ENCODE data around the gene BRD3. TPM values are rescaled to one million over a fixed set of nuclear protein-coding genes. Genes with fewer than 3 reads are reported as not detected.

BRD3 gene
- polyA plus RNA-seq, 1 donor, result 22.7 TPM

- no peak for DNase-seq
- peaks cover 10% of the 10 kb centered on the region for H3K9me3 ChIP-seq (ENCODE audit: control insufficient read depth, low read depth, low read length)
- no peaks in the 10 kb centered on the region for H3K4me1 ChIP-seq (ENCODE audit: control insufficient read depth, insufficient read depth, low read length)
- peaks cover 79% of the 10 kb centered on the region for H3K36me3 ChIP-seq (ENCODE audit: control insufficient read depth, insufficient read depth, low read length)
- no peak overlapping the region for H3K4me3 ChIP-seq (ENCODE audit: low read length)
- H3K27ac ChIP-seq (ENCODE audit: low read length), result no peak overlapping the region
- H3K27me3 ChIP-seq (ENCODE audit: control insufficient read depth, insufficient read depth, low read length), result no peaks in the 10 kb centered on the region
- WGBS (ENCODE audit: insufficient coverage, low lambda C conversion rate), result no CpG with 5 or more reads among the region's 28 CpGs
These were observed 32.5 kb downstream of the BRD3 start for GRCh38 chr9:134035041-134036039.

DNA sequence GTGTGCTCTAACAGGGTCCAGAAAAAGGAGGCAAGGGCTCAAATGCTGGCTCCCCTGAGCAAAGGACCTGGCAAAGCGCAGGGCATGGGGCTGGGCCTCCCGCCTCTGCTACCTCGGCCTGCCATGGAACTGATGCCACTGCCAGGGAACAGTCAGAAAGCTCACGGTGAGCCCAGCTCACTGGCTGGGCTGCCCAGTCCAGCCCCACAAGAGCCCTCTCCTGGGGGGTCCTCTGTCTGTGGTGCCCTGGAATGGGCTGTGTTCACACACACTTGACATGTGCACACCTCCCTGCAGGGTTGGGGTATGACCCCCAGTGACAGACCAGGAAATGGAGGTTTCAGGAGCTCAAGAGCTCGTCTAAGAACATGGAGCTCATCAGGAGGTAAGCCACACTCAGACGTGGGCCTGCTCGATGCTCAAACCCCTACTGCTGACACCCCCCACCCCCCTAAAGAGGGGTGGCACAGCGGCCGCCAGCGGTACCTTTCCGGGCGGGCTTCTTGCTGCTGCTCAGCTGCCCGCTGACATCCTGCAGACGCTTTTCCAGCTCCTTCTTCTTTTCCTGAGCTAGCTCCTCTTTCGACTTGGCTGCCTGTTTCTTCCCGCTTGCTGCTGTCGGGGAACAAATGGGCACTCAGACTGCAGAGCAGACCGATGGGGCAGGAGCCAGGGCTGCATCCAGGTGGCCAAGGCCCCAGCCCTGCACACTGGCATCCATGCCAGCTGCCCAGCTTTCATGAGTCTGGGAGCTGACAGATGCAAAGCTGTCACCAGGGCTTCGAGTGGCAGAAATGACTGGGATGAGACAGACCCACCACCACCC, 33.4 kb downstream of the BRD3 start:
- WGBS (ENCODE audit: insufficient coverage, low lambda C conversion rate), result no CpG with 5 or more reads among the region's 19 CpGs
- Histone ChIP-seq H3K36me3 (ENCODE audit: control insufficient read depth, insufficient read depth, low read length) (peaks cover 78% of the 10 kb centered on the region), H3K27ac (ENCODE audit: low read length) (no peak overlapping the region), H3K4me3 (ENCODE audit: low read length) (no peak overlapping the region), H3K9me3 (ENCODE audit: control insufficient read depth, low read depth, low read length) (peaks cover 10% of the 10 kb centered on the region), H3K27me3 (ENCODE audit: control insufficient read depth, insufficient read depth, low read length) (no peaks in the 10 kb centered on the region), H3K4me1 (ENCODE audit: control insufficient read depth, insufficient read depth, low read length) (no peaks in the 10 kb centered on the region)
- DNase-seq, result no peak

DNA sequence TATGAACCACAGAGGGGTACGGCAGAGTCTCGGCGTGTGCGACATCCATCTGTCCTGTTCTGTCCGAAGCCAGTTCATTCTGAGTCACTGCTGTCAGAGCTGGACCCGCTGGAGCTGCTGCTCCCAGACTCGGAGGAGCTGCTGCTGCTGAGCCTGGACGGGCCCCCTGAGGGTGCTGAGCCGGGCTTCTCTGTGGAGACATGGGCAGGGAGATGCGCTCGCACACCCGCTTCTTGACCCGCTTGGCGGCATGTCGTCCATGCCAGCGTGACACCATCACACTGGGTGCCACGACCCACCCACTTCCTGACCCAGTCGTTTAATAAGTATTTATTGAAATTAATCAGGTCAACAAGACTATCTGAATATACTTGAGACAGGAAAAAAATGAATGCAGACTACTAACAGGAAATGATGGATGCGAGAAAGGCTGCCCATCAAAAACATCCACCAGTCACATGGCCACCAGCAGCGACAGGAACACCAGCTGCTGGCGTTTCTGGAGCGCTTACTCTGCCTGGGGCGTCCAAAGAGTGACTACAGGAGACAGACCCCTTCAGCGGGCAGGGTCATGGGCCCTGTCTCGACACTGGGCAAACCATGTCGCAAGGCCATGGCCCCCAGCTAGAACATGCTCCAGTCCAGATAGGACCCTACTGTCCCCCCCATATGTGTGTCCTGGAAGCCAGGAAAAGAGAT, 34.2 kb downstream of the BRD3 start:
- WGBS (ENCODE audit: insufficient coverage, low lambda C conversion rate), result 100% methylated on average over 1 of the region's 26 CpGs
- Histone ChIP-seq H3K36me3 (ENCODE audit: control insufficient read depth, insufficient read depth, low read length) (peaks cover 74% of the 10 kb centered on the region), H3K27me3 (ENCODE audit: control insufficient read depth, insufficient read depth, low read length) (no peaks in the 10 kb centered on the region), H3K27ac (ENCODE audit: low read length) (no peak overlapping the region), H3K4me3 (ENCODE audit: low read length) (no peak overlapping the region), H3K4me1 (ENCODE audit: control insufficient read depth, insufficient read depth, low read length) (no peaks in the 10 kb centered on the region), H3K9me3 (ENCODE audit: control insufficient read depth, low read depth, low read length) (peaks cover 10% of the 10 kb centered on the region)
- DNase-seq, result no peak

- Histone ChIP-seq H3K27ac (ENCODE audit: low read length) (no peak overlapping the region), H3K36me3 (ENCODE audit: control insufficient read depth, insufficient read depth, low read length) (peaks cover 72% of the 10 kb centered on the region), H3K27me3 (ENCODE audit: control insufficient read depth, insufficient read depth, low read length) (no peaks in the 10 kb centered on the region), H3K9me3 (ENCODE audit: control insufficient read depth, low read depth, low read length) (peaks cover 10% of the 10 kb centered on the region), H3K4me3 (ENCODE audit: low read length) (no peak overlapping the region), H3K4me1 (ENCODE audit: control insufficient read depth, insufficient read depth, low read length) (no peaks in the 10 kb centered on the region)
- no peak for DNase-seq
- WGBS (ENCODE audit: insufficient coverage, low lambda C conversion rate), result 80% methylated on average over 1 of the region's 40 CpGs
These were observed 35.2 kb downstream of the BRD3 start for GRCh38 chr9:134032456-134033222.

- H3K36me3 ChIP-seq (ENCODE audit: control insufficient read depth, insufficient read depth, low read length), result peaks cover 75% of the 10 kb centered on the region
- H3K27ac ChIP-seq (ENCODE audit: low read length), result no peak overlapping the region
- no peaks in the 10 kb centered on the region for H3K4me1 ChIP-seq (ENCODE audit: control insufficient read depth, insufficient read depth, low read length)
- H3K27me3 ChIP-seq (ENCODE audit: control insufficient read depth, insufficient read depth, low read length), result no peaks in the 10 kb centered on the region
- no peak overlapping the region for H3K4me3 ChIP-seq (ENCODE audit: low read length)
- WGBS (ENCODE audit: insufficient coverage, low lambda C conversion rate), result no CpG with 5 or more reads among the region's 14 CpGs
- peaks cover 10% of the 10 kb centered on the region for H3K9me3 ChIP-seq (ENCODE audit: control insufficient read depth, low read depth, low read length)
- DNase-seq, result no peak
These were observed 36.0 kb downstream of the BRD3 start for GRCh38 chr9:134031783-134032182.

- H3K27me3 ChIP-seq (ENCODE audit: control insufficient read depth, insufficient read depth, low read length), result no peaks in the 10 kb centered on the region
- no peaks in the 10 kb centered on the region for H3K4me1 ChIP-seq (ENCODE audit: control insufficient read depth, insufficient read depth, low read length)
- DNase-seq, result no peak
- 82% methylated on average over 2 of the region's 29 CpGs for WGBS (ENCODE audit: insufficient coverage, low lambda C conversion rate)
- peaks cover 72% of the 10 kb centered on the region for H3K36me3 ChIP-seq (ENCODE audit: control insufficient read depth, insufficient read depth, low read length)
- H3K9me3 ChIP-seq (ENCODE audit: control insufficient read depth, low read depth, low read length), result peaks cover 10% of the 10 kb centered on the region
- H3K4me3 ChIP-seq (ENCODE audit: low read length), result no peak overlapping the region
- no peak overlapping the region for H3K27ac ChIP-seq (ENCODE audit: low read length)
These were observed 36.9 kb downstream of the BRD3 start for GRCh38 chr9:134030821-134031470.

- no peak overlapping the region for H3K27ac ChIP-seq (ENCODE audit: low read length)
- DNase-seq, result no peak
- H3K4me3 ChIP-seq (ENCODE audit: low read length), result no peak overlapping the region
- no CpG with 5 or more reads among the region's 21 CpGs for WGBS (ENCODE audit: insufficient coverage, low lambda C conversion rate)
- H3K4me1 ChIP-seq (ENCODE audit: control insufficient read depth, insufficient read depth, low read length), result no peaks in the 10 kb centered on the region
- H3K9me3 ChIP-seq (ENCODE audit: control insufficient read depth, low read depth, low read length), result peaks cover 15% of the 10 kb centered on the region
- H3K27me3 ChIP-seq (ENCODE audit: control insufficient read depth, insufficient read depth, low read length), result no peaks in the 10 kb centered on the region
- H3K36me3 ChIP-seq (ENCODE audit: control insufficient read depth, insufficient read depth, low read length), result peaks cover 58% of the 10 kb centered on the region
These were observed 38.3 kb downstream of the BRD3 start for GRCh38 chr9:134029248-134030226.

DNA sequence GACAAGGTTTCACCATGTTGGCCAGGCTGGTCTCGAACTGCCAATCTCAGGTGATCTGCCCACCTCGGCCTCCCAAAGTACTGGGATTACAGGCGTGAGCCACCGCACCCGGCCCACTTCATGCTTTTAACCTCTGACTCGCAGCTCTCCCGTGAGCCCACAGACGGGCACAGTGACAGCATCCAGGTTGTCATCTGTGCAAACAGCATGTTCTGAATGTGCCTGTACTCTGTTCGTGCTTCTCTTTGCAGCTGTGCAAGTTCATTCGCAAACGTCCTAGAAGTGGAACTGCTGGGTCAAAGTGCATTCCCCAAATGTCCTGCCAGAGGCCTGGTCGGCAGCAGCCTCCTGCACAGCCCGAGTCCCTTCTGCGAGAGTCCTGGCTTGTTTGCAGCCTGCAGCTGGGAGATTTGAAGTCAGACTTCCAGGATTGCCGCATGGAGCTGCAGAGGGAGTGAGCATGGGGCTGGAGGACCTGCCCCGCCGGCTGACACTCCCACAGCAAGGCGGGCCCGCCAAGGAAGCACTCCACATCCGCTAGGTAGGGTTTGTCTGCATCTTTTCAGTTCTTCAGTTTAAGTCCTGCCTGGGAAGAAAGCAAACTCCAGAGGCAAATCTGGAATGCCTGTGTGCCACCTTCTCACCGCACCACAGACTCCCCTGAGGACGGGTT, 39.1 kb downstream of the BRD3 start:
- Histone ChIP-seq H3K9me3 (ENCODE audit: control insufficient read depth, low read depth, low read length) (peaks cover 15% of the 10 kb centered on the region), H3K27me3 (ENCODE audit: control insufficient read depth, insufficient read depth, low read length) (no peaks in the 10 kb centered on the region), H3K27ac (ENCODE audit: low read length) (no peak overlapping the region), H3K4me3 (ENCODE audit: low read length) (no peak overlapping the region), H3K4me1 (ENCODE audit: control insufficient read depth, insufficient read depth, low read length) (no peaks in the 10 kb centered on the region), H3K36me3 (ENCODE audit: control insufficient read depth, insufficient read depth, low read length) (peaks cover 50% of the 10 kb centered on the region)
- no CpG with 5 or more reads among the region's 22 CpGs for WGBS (ENCODE audit: insufficient coverage, low lambda C conversion rate)
- DNase-seq, result no peak
